CD4-positive, alpha-beta T cell treated with Interleukin-12 subunit alpha and Interleukin-12 subunit beta, for 1 hour (primary cell): Measurements from ENCODE around the gene ARSB.
A peak's percentile ranks its signal among the peaks of the same experiment; 100 is the strongest.

Source experiments
- DNase-seq: peaks from one replicate; pipeline ENCODE4 v3.0.0-alpha.2; 2020

ARSB gene

DNA sequence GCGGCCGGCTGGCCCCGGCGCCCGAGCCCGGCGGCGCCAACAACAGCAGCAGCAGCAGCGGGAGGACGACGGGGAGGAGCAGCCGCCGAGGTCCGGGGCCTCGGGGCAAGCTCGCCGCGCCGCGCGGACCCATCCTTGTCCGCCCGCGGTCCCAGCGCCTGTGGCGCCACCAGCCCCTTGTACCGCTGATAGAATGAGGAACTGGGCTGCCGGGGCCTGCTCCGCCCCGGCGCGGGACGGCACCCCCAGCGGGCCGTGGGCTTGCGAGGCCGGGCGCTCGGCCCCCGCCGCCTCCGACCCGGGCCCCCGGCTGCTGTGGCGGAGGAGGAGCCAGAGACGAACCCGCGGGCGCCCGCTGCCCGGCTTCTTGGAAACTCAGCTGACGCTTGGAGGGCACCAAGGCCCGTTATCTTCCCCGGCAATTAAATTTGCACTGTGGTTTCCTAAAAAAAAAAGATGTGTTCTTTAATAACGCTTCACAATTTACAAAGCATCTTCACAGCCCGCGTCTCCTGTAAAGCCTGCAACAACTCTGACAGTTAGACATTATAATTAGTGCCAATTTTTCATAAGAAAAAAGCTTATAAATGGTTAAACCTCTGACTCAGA, at the start of gene ARSB:
ARSB (minus strand) TSS at position 195 of the 609 bp plus-strand sequence; CDS start at position 133, 62 bp downstream.
- peak; percentile 48 for DNase-seq

DNA sequence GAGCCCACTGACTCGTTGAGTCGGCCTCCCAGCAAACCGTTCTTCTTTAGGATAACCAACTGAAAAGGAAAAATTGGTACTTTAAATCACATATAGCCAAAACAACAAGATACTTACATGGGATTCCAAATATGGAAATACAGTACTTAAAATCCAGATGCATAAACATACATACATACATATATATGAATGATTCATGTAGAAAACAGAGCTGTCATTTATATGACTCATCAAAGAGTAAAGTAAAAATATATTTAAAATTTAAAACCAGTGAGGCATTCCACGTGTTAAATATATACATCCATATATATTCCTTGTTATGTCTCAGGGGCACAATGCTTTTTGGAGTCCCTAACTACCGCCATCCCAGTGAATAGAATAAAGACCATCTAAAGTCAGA, 47.7 kb upstream of the ARSB start:
- no peak for DNase-seq

DNA sequence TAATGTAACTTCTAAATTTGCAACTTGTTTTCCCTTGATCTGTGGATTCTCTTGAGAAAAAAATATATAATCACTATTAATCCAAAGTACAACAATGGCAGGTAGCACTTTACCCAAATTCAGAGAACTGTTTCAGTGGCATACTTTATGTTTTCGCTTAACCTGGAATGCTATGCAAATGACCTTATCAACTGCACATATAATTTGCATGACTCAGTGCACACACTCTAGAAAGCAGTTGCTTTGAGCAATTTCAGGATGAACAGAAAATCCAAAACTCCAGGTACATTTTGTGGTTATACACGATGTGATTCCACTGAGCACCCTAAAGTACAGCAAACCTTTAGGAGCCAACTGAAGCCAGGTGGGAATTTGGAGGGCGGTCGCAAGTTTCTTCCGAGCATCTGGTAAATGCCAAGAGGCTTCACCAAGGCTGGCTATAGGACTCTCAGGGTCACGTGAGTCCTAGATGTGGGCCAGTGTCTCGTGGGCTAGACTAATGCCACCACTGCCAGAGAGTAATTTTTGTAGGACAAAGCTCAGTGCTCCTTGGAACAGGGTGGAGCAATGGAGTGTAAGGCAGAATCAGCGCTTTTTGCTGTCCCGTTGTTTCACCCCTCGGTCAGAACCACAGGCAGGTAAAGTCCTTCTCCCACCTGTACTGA, 47.1 kb upstream of the ARSB start:
- DNase-seq, result no peak

DNA sequence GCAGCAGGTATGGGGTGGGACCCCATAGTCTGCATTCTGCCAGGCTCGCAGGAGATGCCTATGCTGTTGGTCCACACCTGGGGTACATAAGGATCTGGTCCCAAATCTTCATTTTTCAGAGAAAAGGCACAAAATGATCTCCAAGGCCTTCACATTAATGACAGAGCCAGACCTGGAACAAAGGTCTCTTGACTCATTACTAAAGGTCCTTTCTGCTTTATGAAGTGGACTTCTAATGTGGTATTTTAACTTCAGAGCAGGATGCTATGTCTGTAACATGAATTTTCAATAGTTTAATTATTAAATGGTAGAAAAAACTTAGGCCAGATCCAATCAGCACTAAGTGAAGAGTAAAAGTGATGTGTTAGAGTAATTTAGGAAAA, 46.4 kb upstream of the ARSB start:
- DNase-seq, result no peak

DNA sequence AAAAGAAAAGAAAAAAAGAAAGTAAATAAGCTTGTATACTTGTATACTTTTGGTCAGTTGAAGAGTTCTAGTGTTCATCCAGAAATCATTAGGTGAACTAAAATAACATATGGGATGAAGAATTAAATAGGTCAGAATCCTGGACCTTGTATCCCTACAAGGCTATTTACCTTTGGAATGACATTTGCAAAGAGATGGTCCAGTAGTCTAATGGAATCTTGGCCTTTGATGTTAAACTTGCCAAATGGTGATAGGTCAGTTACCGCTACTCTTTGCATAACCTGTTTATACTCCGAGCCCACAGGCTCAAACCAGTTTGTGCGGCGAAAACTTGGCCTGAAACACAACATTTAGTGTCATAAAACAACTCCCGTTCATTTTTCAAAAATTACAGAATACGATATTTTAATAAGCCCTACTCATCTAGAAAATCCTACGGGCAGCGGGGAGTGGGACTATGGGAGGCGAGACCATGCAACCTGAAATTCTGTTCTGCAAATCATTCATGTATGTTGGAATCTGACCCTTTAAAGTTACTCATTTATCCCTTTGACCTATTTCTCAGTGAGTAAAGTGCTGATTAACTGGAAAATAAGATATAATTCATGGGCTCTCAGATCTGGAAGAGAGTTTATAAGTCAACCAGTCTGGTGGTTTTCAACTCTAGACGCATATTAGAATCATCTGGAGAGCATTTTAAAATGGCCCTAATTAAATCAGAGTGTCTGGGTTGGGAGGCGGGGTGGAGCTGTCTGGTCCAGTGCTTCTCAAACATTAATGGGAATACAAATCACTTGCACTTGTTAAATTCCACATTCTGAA, 45.8 kb upstream of the ARSB start:
- no peak for DNase-seq

DNA sequence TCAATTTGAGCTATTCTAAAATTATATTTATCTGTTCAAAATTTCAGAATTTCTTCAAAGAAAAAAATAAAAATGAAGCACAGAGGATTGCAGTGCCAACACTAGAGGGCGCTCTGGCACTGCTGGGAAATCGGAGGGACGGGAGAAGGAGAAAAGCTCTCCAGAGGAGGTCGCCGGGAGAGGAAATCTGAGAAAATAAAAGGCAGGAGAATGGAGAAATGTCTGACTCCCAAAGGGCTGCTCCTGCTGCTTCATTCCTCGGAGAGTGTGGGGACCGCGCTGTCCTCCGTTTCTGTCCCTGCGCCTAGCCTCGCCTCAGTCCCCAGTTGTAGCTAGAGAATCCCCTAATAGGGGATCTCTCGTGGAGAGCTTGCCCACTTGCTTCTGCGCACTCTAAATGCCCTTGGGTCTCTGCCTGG, 40.0 kb upstream of the ARSB start:
- peak; percentile 43 for DNase-seq

DNA sequence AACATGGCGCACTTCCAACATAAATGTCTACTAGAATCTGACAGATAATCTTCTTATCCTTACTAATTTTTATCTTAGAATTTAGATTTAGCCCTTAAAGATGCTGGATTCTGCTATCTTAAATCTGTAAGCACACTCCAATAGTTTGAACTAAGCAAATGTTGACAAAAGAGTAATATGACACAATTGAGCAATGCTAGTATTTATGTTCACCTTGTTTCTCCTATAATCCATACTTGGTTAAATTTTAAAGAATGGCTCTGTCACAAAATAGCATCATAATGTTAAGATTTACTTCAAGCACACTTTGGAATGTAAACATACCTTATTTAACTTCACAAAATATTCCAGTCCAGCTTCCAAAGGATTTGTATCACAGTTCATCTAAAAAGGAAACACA, 38.8 kb upstream of the ARSB start:
- no peak for DNase-seq

DNA sequence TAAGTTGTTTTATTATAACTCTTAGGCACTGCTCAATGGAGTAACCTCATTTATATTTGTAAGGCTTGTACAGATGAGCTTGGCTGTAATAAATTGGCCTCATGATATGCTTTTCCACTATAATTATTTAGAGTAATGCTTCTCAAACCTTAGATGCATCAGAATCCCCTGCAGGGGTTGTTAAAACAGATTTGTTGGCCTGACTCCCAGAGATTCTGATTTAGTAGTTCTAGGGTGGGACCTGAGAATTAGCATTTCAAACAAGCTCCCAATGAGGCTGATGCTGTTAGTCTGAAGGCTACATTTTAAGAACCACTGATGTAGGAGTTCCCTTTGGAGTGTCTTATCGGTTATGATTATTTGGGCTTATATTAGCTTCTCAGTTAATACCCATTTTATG, 38.2 kb upstream of the ARSB start:
- DNase-seq, result no peak

DNA sequence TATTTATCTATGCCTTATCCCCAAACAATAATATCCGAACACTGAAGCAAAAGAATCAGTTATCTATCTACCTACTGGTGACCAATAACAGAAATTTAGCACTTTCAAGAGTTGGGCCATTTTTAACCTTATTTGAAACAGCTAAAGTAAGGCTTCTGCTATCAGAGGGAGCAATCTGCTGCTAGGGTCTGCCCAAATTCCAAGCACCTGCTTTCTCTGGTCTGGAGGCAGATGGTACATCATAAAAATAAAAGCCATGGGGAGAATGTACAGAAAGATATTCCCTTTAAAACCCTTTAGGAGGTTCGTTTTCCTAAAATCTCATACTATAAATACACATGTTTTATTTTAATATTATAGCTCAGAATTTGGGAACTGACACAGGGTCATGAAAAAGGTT, 37.7 kb upstream of the ARSB start:
- DNase-seq, result no peak

DNA sequence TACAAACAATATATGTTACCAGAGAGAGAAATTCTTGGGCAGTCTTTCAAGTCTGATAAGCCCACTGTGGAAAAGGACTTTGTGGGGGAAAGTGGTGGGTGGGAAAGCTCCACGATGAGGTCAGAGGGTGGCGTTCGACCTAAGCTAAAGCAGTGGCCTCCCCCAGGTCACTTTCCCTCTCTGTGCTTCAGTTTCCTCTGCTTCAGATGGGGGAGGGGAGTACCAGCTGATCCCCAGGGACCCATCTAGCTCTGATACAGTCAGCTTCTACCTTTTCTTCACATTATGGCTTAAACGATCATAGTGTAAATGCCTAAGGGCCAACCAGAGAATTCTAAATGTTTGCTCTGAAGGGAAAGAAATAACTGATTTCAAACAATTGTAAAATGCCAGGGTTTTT, 36.6 kb upstream of the ARSB start:
- DNase-seq, result no peak

DNA sequence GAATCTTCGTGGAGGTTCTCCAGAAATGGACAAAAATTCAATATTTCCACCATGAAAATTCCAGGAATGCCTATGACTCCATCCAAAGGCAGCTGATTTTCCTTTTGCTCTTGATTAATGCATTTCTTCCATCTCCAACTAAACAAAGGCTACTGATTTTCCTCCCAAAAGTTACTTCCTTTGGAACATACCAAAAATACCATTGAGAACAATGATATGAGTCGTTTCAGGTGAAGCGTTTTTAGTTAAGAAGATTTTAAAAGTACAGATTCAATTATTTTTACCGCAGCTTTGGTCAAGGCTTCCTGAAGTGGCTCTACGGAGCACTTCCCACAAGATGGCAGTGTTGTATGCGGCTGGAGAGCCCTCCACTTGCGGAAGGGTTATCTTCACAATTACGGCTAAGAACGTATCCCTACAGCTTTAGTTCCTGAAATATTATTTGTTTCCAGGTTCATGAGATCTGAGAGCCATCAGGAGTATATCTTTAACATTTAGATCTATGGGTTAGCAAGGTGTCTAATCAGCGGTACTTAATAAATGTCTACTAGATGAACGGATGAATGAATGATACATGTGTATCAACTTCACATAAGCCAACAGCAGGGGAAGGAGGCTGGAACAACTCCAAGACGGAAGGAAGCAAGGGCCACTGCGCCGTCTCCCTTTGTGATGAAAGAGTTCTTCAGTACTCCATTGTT, 35.9 kb upstream of the ARSB start:
- peak; percentile 32 for DNase-seq

DNA sequence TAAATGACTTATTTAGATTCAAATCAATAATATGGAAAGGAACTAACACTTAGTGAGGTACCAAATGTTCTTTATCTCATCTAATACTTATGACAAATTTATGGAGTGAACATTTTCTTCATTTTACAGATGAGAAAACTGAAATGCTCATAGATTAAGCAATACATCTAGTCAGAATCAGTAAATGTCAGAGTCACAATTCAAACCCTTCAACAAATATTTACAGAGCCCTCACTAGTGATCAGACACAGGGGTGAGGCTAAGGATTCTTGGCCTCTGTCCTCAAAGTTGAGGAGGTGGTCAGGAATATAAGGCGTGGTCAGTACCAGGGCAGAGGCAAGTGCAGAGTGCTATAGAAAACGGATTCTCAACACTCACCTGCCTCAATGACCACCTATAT, 29.5 kb upstream of the ARSB start:
- no peak for DNase-seq

DNA sequence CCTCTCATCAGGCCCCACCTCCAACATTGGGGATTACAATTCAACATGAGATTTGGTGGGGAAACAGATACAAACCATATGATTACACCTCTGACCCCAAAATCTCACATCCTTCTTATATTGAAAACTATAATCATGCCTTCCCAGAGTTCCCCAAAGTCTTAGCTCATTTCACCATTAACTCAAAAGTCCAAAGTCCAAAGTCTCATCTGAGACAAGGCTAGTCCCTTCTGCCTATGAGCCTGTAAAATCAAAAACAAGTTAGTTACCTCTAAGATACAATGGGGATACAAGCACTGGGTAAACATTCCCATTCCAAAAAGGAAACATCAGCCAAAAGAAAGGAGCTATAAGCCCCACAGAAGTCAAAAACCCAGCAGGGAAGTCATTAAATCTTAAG, 26.8 kb upstream of the ARSB start:
- no peak for DNase-seq

DNA sequence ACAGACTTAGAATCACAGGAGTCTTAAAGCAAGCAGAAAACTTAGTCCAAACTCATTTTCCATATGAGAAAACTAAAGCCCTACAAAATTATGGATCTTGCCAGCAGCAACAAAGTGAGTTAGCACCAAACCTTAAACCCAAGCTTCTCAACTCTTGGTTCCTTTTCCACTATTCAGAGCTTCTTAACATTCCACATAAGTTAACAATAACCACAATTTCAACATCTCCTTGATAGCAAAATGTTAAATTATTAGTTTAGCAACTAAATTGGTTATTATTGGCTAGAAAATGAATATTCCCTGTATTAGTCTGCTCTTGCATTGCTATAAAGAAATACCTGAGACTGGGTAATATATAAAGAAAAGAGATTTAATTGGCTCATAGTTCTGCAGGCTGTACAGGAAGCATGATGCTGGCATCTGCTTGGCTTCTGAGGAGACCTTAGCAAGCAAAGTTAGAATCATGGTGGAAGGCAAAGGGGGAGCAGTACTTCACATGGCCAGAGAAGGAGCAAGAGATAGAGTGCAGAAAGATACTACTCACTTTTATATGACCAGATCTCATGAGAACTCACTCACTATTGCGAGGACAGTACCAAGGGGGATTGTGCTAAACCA, 26.2 kb upstream of the ARSB start:
- no peak for DNase-seq

DNA sequence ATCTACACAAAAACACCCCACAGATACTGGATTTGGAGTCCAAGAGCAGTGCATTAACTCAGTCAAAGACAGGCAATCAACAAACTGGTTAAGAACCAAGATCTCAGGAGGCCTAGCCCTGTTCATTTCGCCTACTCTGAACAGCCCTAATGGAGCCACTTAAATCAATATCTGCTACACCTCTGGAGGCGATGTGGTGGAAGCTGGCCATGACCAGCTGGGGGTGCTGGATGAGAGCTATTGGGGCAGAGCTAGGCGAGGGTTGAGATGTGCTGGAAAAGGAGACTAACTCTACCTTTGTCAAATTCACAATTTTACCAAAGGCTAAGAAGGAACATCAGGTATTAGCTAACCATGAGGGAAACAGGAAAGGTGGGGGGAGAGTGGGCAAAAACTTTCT, 23.3 kb upstream of the ARSB start:
- no peak for DNase-seq

DNA sequence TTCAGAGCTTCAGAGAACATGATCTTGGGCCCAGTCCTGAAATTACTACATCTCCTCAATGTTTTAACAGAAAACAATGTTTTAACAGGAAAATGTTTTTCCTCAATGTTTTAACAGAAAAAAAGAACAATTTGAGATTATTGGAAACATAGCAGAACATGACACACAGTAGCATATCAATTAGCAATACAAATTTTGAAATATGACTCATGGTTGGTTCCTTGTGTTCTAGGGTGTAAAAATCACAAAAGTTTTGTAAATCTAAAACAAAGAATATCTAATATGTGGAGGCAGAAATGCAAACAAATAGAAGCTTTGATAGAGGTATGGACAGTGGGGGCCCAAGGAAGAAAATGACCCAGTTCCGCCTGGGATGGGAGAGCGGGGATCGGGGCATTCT, 22.8 kb upstream of the ARSB start:
- no peak for DNase-seq

DNA sequence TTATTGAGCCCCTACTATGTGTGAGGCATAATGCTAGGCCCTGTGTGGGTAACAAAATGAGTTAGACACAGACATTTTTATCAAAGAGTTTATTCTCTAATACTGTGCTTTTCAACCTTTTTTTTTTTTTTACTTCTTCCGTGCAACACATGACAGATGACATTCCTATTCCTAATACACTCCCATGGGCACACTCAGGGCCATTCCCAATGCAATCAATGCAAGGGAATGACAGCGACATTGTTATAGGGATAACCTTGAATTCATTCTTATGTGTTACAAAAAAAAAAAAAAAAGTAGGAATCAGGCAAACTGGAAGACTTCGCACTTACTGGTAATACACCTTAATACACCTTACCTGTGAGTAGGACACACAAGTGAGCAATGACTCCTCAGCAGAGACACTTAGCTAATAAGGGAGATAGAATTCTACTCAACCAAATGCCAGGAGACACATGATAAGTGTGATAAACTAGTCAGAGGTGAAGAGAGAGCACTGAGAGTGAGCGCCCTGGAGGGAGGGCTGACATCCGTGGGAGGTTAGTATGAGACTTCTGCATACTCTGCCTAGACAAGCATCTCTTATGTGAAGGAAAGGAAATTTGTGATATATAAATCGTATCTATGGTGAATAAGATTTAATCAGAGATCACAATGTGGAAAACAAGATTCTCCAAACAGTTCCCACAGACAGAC, 21.0 kb upstream of the ARSB start:
- DNase-seq, result no peak

DNA sequence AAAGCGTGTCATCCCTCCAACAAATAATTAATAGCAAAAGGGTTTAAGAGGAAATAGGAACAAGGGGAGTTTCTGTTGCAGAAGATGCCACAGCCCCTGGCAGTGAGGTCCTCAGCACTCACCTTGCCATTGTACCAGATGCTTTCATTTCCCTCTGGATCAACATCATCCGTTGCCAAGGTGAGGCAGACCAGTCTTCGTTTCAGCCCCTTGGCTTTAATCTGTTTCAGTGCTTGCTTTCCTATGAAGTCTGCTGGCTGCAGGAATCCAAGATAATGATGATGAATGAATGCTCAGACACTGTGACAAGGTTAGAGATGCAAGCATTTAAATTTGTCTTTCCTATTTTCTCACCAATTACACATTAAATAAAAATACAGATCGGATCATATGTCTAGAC, 20.0 kb upstream of the ARSB start:
- no peak for DNase-seq

DNA sequence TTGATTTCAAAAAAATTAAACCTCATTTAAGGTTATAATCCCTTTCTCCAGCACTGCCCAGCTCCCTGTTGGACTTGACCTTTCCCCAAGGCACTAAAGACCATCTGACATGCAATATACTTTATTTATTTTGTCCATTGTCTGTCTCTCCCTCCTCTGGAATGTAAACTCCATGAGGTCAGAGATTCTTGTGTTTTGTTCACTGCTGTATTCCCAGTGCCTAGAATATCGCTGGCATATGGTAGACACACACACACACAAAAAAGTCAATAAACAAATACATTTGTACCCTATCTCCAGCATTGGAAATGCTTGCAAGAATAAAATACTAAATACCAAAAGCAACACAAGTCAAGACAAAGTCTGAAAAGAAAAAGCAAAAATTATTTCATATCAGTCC, 17.3 kb upstream of the ARSB start:
- no peak for DNase-seq

DNA sequence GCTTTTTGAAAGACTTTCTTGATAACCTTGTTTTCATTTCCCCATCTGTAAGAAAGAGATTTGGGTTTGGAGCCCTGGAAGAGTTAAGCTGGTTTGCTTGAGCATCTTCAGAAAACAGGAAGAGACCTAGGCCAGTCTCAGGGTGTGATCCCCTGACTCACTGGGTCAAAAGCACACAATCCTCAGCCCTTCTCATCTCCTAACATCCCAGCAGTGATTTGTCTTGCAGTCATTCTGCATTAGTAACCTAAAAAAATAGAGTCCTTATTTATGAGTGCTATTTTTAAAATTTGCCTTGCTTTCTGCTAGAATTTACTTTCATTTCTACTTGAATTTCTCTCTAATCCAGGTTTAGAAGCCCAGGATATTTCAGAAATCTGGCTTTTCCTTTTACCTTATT, 16.4 kb upstream of the ARSB start:
- DNase-seq, result no peak

DNA sequence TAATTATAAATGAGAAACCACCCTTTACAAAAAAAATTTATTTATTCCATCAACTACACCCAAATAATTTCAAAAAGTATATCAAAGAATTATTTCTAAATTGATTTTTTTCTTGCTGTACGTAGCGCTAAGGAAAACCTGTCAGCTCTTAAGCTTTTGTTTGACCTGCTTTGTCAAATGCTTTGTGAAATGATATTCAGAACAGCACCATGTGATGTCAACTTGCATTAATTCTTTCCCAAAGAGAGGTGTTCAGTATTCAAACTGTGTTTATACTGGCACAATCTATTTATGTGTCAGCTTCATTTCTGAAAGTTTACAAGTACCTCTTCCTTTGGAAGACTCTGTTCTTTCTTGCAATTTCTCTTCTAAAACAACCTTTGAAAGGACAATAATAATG, 12.0 kb upstream of the ARSB start:
- no peak for DNase-seq

DNA sequence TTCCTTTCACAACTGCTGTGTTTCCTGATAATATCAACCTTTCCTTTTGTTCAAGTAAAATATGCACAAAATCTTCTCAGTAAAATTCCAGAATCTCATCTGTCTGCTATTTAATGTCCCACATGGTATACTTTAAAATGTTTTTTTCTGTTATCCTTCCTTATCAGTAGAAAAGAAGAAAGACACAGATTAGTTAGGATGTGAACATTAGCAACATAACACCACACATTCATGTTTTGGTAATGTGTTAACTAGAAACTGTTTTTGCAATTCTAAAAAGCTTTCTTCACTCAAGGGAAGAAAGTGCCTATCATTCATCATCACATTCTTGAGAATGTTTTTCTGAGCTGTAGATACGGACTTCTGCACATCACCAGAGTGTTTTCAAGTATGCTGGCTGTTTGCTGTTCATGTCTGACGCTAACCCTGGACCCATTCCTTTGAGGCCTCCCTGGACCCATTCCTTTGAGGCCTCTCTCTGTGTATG, 10.5 kb upstream of the ARSB start:
- DNase-seq, result no peak
